AG09309 (cell line): ENCODE data around the gene F7.

Experiments used
- DNase-seq: peaks from one replicate; pipeline ENCODE4 v3.0.0-alpha.2; 2010; ENCODE audit warnings: low read depth
- H3K4me3 ChIP-seq: 2 replicates; pipeline ENCODE4 v1.5.1; 2011; ENCODE audit warnings: mild to moderate bottlenecking, low read depth, low read length, moderate library complexity; ENCODE audit not compliant: control insufficient read depth
- CTCF ChIP-seq: IDR thresholded peaks from 2 replicates; pipeline ENCODE4 v1.5.1; 2011; ENCODE audit warnings: mild to moderate bottlenecking, low read depth, low read length, inconsistent platforms; ENCODE audit not compliant: insufficient read depth, control insufficient read depth; ENCODE audit errors: missing control alignments

Gene F7

DNA sequence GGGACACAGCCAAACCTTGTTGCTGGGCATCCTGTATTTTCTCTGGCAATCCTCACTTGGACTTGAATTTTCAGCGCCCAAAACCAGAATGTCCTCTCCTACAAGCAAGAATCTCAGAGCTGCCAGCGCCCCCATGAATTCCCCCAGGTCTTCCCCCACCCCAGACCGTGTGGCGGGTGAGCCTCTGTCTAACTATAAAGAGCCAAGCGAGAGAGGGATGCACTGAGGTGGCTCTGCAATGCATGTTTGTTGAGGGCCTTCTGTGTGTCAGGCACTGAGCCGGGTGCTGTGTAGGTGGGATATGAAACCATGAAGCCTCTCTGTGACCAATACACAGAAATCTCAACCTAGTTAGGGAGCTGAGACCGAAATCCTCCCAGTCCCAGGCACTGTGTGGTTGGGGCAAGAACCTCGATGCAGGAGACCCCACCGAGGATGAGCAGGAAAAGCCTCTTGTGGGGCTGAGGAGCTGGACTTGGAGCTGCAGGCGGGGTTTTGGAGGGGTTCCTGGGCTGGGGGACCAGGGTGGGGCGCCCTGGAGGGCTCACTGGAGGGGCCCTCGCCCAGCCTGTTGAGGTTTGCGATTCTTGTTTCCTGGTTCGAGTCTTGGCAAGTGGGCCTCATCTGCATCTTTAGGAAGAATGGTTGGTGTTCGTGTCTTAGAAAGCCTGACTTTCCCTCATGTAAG, 40.5 kb downstream of the F7 start:
- no peak for DNase-seq
- no peak overlapping the region for H3K4me3 ChIP-seq
- TF ChIP-seq CTCF, result no peak

GRCh38 chr13:113146750-113147149, 41.2 kb downstream of the F7 start:
- DNase-seq, result no peak
- TF ChIP-seq CTCF, result no peak
- no peak overlapping the region for H3K4me3 ChIP-seq

GRCh38 chr13:113147206-113147605, 41.6 kb downstream of the F7 start:
- no peak for TF ChIP-seq CTCF
- no peak overlapping the region for H3K4me3 ChIP-seq
- DNase-seq, result no peak

- H3K4me3 ChIP-seq, result no peak overlapping the region
- no peak for DNase-seq
- no peak for TF ChIP-seq CTCF
Observed at GRCh38 chr13:113148407-113148806, 42.8 kb downstream of the F7 start.

GRCh38 chr13:113148940-113149503, 43.4 kb downstream of the F7 start:
- no peak for TF ChIP-seq CTCF
- no peak for DNase-seq
- H3K4me3 ChIP-seq, result no peak overlapping the region

- no peak for DNase-seq
- no peak for TF ChIP-seq CTCF
- H3K4me3 ChIP-seq, result no peak overlapping the region
Observed at GRCh38 chr13:113149711-113150549, 44.3 kb downstream of the F7 start.
